MM.1S (cell line): Measurements from ENCODE around the gene PSAT1.

ENCODE experiments used
- CTCF ChIP-seq: fragments of 300-600 bp; sonication (generic); IDR thresholded peaks from 2 replicates; pipeline ENCODE4 v1.5.1; 2016; ENCODE audit warnings: antibody characterized with exemption, low read length, mixed read lengths
- EZH2 ChIP-seq: fragments of 300-600 bp; sonication (generic); optimal IDR thresholded peaks from 2 replicates; pipeline ENCODE3; 2017; ENCODE audit warnings: low read depth, mild to moderate bottlenecking, antibody characterized with exemption, low read length, mixed read lengths
- EZH2phosphoT487 ChIP-seq: fragments of 300-600 bp; sonication (generic); IDR thresholded peaks from 2 replicates; pipeline ENCODE4 v1.6.1; 2018; ENCODE audit warnings: antibody characterized with exemption, low read length

- no peak for TF ChIP-seq CTCF
- TF ChIP-seq EZH2 = no peak
- no peak for TF ChIP-seq EZH2phosphoT487
Observed at GRCh38 chr9:78307360-78307759, 10.4 kb downstream of the PSAT1 start.
